HG03066 (cell line): Measurements from ENCODE around the gene MKLN1.
"Not testable (repeated sequence)": the region's sequence is repeated elsewhere in the genome, so short reads cannot be mapped to it uniquely, and the experiment has no call there.

Experiments used
- ATAC-seq: cut with Tn5 transposase; IDR thresholded peaks from one replicate; pipeline ENCODE4 v1.9.1; 2021; ENCODE audit warnings: low read depth; ENCODE audit not compliant: unreplicated experiment

MKLN1 gene

DNA sequence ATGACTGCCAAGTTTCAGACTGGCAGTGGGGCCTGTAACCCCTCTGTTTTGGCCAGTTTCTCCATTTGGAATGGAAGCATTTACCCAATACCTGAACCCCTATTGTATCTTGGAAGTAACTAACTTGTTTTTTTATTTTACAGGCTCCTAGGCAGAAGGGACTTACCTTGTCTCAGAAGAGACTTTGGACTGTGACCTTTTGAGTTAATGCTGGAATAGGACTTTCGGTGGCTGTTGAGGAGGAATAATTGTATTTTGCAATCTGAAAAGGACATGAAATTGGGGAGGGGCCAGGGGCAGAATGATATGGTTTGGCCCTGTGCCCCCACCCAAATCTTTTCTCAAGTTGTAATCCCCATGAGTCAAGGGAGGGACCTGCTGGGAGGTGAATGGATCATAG is 20.0 kb upstream of the MKLN1 start:
- no peak for ATAC-seq

DNA sequence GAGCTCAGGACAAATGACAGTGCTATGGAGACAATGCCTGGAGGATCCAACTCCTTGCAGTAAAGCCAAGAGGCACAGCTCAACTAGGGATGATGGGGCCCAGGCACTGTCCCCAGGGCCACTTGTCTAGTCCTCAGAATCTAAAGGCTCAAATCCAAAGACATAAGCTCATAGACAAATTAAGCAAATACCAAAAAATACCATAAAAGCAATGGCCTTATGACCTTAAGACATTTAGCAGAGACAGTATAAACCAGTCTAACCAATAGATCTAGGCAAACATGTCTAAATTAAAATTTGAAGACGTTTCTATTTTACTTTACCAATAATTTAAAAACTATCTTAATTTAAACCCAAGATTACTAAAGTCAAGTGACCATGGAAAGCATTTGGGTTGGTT is 14.8 kb upstream of the MKLN1 start:
- ATAC-seq, result no peak

DNA sequence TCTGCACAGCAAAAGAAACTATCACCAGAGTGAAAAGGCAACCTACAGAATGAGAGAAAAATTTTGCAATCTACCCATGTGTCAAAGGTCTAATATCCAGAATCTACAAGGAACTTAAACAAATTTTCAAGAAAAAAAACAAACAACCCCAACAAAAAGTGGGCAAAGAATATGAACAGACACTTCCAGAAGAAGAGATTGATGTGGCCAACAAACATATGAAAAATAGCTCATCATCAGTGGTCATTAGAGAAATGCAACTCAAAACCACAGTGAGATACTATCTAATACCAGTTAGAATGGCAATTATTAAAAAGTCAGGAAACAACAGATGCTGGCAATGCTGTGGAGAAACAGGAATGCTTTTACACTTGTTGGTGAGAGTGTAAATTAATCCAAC is 7.1 kb upstream of the MKLN1 start:
- no peak for ATAC-seq

DNA sequence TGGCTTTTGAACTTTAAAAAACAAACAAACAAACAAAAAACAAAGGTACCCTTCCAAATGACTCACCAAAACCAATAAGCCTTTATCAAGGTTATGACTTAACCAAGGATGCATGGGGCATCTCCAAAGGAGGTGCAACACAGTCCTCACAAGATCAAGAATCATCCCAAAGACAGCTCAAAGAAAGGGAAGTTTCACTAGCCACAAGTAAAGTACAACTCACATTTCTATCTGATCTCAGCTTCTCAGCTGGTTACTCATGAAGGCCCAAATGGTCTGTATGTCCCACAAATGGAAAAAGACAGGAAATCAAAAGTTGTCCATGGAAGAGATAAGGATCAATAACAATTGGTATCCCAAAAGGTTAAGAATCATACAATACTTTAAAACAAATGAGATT is 6.0 kb upstream of the MKLN1 start:
- no peak for ATAC-seq

DNA sequence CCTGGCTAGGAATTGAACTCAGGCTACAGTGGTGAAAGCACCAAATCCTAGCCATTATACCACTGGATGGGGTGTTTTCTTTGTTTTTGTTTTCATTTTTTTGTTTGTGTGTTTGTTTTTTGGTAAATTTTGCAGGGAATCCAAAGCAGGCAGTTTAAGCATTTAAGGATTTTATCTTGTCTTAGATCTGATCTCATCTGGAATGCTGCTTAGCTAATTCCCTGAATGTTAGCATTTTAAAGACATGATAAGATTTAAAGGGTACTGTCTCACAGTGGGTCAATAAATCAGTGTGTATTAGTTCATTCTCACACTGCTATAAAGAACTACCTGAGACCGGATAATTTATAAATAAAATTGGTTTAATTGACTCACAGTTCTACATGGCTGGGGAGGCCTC is 5.6 kb upstream of the MKLN1 start:
- no peak for ATAC-seq

DNA sequence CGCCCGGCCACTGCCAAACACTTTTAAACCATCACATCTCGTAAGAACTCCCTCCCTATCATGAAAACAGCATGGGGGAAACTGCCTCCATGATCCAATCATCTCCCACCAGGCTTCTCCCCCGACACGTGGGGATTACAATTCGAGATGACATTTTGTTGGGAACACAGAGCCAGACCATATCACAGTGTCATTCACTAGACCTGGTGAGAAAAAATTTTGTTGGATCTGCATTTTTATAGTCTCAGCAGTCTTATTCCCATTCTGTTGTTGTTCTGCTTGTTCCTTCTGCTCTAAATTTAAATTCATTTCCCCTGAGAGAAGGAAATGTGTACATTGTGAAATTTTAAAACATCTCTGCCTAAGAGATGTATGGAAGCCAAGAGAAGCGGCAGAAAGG is 4.8 kb upstream of the MKLN1 start:
- ATAC-seq, result no peak

DNA sequence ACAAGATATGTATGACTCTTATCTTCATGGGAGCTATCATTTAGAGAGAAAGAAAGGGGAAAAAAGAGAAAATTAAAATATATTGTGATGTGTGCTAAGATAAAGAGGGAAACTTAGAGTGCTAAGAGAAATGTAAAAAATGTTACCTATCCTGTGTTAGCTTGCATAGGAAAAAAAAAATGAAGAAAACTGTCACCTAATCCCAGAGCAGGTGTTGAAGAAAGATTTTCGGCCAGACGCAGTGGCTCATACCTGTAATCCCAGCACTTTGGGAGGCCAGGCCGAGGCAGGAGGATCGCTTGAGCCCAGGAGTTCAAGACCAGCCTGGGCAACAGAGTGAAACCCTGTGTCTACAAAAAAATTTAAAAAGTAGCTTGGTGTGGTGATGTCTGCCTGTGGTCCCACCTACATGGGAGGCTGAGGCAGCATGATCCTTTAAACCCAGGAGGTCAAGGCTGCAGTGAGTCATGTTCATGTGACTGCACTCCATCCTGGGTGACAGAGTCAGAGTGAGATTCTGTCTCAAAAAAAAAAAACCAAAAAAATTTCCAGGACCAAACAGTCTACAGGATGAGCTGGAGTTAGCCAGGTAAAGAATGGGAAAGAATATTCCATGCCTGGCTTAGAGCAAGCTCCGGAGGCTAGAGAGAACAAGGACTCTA is 2.4 kb upstream of the MKLN1 start:
- no peak for ATAC-seq

DNA sequence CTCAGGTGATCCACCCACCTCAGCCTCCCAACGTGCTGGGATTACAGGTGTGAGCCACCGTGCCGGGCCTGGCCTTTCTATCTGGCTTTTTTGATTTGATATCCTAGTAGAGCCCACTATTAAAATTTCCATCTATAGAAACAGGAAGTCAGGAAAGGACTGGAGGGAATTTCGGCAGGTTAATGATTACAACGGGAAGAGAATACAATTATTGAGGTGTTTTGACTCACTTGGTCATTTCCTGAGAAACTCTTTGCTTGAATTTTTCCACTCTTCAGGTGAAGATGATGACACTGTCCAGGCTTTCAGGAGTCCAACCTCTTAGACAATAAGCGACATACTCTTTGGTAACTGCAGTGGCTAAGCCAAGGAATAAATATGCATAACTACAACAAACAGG is 1.1 kb upstream of the MKLN1 start:
- ATAC-seq, result no peak

DNA sequence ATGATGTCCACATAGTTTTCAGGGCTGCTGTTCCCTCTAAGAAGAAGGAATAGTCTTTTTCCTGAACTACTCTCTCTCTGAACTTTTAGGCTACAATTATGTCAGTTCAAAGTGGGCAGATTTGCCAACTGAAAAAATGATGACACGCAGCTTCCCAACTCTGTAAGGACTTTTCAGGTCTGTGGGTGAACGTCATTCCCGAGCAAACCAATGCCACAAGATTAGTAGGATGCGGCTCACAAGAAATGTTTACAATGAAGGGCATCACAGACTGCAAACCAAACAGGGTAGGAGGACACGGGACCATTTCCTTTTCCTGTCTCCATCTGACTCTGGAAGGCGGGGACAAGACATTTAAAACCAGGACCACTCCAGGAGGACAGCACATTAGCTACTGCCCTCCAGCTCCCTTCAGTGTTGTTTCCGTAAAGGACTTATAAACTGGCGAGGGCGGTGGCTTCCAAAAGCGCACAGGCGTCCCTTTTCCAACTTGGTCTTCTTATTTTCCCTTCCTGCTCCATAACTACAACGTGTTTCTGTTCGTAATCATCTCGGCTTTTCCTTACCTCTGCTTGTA is 539 bp upstream of the MKLN1 start:
- no peak for ATAC-seq

DNA sequence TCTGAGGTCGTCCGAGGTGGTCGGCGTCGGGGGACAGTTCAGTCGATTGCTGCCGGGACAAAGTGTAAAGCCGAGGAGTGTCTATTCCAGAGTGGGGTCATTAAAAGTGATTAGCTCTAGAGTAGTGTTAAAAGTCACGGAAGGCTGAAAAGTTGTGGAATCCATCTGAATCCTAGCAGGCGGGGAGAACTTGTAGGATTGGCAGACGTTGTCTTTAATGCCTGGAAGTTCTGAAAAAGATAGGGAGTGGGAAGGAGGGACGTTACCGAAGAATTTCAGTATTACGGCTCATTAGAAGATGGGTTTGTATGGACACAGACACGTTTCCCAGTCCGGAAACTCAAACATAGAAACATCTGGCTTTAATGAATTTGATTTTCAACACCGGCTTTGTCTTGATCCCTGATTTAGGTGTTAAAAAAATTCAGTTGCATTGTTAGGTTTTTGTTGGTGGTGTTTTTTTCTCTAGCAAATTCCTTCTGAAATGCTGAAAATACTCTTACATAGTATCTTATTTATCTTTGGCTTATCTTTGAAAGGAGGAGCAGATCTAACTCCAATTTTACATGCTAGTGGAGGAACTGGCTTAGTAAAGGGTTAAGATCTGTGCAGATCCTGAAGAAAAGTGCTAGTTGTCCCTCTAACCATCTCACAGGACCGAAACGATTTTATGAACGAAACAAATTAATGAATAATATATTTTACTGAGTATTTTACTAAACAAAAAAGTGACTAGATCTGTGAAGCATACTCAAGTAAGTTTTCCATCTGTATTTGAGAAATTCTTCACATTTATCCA is 900 bp downstream of the MKLN1 start:
- ATAC-seq, result peak; percentile 16

DNA sequence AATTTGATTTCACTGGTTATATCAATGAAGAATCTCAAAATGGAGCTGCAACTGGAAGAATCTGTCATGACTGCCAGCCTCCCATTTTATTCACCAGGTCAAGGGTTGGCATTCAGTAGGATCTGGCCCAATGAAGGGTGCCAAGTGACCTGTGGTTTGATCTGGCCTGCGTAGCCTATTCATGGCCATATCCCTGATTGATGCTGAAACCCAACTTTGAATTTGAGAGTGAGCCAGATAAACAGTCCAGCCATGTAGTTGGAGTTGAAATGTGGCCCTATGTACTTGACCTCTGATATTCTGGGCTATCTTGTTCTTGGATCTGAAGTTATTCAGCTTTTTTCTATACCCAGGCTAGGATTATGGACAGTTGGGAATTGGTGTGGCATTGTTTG is 1.5 kb downstream of the MKLN1 start:
- ATAC-seq, result no peak

DNA sequence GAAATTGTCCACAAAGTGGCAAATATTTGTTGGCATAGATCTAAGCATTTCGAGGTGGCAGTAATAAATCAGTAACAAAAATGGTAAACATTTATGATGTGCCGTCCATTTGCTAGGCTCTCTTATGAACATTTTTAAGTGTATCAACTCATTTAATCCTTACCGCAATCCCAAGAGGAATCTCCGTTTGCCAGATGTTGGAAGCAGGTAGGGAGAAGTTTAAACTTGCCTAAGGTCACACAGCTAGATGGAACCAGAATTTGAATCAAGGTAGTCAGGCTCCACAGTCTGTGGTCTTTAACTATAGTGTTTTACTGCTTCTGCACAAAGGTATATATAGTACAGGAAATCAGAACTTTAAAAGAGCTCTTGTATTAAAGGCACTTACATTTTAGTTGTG is 2.6 kb downstream of the MKLN1 start:
- no peak for ATAC-seq

DNA sequence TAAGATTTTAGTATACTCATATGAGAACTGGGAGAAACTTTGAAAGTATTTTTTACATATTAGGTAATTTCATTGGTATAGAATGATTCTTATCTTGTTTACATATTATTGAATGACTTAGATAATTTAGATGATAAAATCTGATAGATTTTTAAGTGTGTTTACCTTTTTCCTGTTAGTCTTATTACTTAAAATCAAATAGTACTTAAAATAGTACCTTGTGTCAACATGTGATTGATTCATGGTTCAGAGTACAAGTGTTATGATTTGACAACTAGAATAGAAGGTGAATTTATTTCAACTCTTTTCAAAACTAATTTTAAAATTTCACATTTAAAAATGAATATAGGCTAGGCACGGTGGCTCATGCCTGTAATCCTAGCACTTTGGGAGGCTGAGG is 4.1 kb downstream of the MKLN1 start:
- ATAC-seq, result no peak

DNA sequence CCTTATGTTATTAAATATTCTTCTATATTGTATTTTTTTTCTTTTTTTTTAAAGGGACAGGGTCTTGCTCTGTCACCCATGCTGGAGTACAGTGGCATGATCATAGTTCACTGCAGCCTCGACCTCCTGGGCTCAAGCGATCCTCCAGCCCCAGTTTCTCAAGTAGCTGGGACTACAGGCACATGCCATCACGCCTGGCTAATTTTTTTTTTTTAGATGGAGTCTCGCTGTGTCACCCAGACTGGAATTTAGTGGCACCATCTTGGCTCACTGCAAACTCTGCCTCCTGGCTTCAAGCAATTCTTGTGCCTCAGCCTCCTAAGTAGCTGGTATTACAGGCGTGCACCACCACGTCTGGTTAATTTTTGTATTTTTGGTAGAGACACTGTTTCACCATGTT is 5.1 kb downstream of the MKLN1 start:
- ATAC-seq, result not testable (repeated sequence)

DNA sequence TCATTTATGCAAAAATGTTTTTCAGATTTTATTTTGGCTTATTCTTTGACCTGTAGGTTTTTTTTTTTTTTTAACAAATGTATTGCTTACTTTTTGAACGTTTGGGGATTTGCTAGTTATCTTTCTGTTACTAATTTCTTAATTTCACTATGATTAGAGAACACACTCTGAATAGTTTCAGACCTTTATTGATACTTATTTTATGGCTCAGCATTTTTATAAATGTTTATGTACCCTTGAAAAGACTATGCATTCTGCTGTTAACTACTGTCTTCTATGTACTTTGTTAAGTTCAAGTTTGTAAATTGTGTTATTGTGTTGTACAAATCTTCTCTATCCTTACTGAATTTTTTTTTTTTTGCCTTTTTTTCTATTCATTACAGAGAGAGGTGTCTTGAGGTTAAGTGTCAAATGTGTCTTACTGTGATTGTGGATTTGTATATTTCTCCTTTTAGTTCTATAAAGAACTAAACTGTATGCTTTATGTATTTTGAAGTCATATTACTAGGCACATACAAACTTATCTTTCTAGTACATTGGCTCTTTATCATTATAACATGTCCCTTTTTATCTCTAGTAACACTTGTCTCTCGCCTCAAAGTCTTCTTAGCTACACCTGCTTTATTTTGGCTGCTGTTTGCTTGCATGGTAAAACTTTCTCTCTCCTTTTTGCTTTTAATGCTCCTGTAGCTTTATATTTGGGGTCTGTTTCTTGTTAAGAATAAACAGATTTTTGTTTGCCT is 8.1 kb downstream of the MKLN1 start:
- no peak for ATAC-seq

DNA sequence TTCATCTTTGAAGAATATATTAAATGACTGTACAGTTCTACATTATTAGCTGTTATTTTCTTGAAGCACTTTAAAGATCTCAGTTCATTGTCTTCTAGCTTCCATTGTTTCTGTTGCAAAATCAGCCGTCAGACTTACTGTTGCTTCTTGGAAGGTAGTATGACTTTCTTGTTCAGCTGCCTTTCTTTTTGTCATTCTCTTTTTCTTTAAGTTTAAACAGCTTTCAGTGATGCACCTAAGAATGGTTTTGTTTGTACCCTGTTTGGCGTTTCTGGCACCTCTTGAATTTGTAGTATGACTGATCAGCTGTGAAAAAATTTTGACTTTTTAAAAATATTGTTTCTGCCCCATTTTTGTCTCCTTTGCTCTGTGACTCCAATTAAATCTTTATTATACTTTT is 9.3 kb downstream of the MKLN1 start:
- ATAC-seq, result no peak

DNA sequence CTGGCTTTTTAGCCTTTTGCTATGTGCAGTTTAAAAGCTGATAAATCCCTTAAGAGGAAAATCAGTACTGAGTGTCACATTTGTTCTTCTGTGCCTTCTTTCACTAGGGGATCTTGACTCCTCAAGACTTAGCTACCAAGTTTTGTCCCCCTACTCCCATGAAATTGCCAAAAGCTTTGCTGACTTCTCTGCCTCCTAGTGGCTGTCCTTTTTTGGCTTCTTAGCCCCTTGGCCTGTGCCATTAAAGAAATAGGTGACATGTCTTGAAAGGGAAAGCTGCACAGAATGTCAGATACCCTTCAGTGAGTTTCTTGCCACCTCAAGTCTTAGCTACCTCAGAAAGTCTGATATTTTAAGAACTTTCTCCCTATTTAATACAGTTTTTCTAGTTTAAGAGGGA is 10.5 kb downstream of the MKLN1 start:
- no peak for ATAC-seq

DNA sequence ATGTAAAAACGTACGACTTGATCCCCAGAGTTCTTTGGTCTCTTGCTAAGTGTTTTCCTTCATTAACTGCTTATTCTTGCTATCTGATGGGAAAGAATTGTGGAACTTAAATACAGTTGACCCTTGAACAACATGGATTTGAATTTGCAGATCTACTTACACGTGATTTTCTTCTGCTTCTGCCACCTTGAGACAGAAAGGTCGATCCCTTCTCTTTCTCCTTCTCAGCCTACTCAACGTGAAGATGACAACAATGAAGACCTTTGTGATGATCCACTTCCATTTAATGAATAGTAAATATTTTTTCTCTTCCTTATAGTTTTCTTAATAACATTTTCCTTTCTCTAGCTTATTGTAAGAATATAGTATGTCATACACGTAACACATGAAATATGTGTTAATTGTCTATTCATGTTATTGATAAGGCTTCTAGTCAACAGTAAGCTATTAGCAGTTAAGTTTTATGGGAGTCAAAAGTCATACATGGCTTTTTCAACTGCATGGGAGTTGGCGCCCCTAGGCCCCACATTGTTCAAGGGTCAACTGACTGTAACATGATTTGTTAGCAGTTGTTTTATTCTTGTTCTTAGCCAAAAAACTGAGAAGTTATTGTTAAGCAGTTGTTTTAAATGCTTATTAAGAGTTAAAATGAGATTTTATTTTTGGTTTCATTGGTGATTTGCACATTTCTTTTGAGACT is 11.2 kb downstream of the MKLN1 start:
- ATAC-seq, result no peak

DNA sequence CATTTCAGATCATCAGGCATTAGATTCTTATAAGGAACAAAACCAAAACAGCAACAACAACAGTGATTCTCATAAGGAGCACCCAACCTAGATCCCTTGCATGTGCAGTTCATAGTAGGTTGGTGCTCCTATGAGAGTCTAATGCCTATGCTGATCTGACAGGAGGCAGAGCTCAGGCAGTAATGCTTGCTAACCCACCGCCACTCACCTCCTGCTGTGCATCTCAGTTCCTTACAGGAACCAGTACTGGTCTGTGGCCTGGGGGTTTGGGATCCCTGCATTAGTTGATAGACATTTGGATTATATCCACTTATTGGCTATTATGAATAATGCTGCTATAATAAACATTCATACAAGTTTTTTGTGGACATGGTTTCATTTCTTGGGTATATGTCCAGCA is 14.0 kb downstream of the MKLN1 start:
- no peak for ATAC-seq

DNA sequence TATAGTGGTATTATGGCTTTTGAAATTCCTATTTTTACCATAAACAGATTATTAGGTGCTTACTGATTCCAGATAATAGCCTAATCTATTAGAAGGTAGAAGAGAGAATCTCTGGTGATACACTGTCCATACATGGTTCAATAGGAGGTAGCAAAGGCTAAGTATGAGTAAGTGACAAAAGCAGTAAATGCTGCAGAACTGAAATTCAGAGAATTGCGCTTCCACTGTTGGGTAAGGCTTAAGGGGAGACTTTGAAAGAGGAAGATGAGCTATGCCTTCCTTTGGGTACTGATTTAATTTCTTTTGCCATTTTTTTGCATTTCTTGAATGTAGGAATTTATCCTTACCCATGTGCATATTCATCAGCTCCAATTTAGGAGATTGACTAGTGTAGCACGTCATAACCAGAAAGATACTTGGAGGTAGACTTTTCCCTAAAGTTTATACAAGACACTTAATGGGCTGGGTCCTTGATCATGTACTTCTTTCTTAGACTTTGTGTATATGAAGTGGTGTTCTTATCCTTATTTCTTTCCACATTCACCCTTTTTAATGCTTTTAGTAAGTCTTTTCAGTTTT is 15.3 kb downstream of the MKLN1 start:
- no peak for ATAC-seq
